H1 (cell line): ENCODE results near the gene ERCC6.

Experiments
- BCL11A ChIP-seq, 2 experiments: IDR thresholded peaks; one replicate each; pipeline ENCODE4 v1.6.1; 2011; ENCODE audit warnings: low read depth in 2 of 2, low read length in 2 of 2, mild to moderate bottlenecking in 2 of 2
- GABPA ChIP-seq: IDR thresholded peaks from 2 replicates; pipeline ENCODE4 v1.6.1; 2011; ENCODE audit warnings: mild to moderate bottlenecking, low read length, moderate library complexity, borderline replicate concordance; ENCODE audit not compliant: insufficient read depth
- JUND ChIP-seq: IDR thresholded peaks from 2 replicates; pipeline ENCODE4 v1.6.1; 2011; ENCODE audit warnings: mild to moderate bottlenecking, improper control_type of control experiment, low read length
- KDM5A ChIP-seq: fragments of 200-600 bp; IDR thresholded peaks from 2 replicates; pipeline ENCODE4 v1.7.1; 2012; ENCODE audit warnings: mild to moderate bottlenecking, low read length, inconsistent platforms, mixed read lengths
- POLR2A ChIP-seq, 2 experiments: IDR thresholded peaks; 1 replicate in 1 of 2; 2 replicates in 1 of 2; pipeline ENCODE4 v1.6.1; 2011; ENCODE audit warnings: low read depth in 2 of 2, low read length in 2 of 2, mild to moderate bottlenecking in 2 of 2; ENCODE audit errors: control extremely low read depth in 1 of 2
- RXRA ChIP-seq: IDR thresholded peaks from 2 replicates; pipeline ENCODE4 v1.6.1; 2011; ENCODE audit warnings: low read depth, mild to moderate bottlenecking, low read length, moderate library complexity; ENCODE audit not compliant: insufficient read depth
- SP1 ChIP-seq: IDR thresholded peaks from 2 replicates; pipeline ENCODE4 v1.6.1; 2011; ENCODE audit warnings: low read depth, low read length
- YY1 ChIP-seq: IDR thresholded peaks from 2 replicates; pipeline ENCODE4 v1.6.1; 2011; ENCODE audit warnings: low read depth, mild to moderate bottlenecking, low read length
- TF ChIP-seq, protein P1 (sequence below), 3 experiments: IDR thresholded peaks; 1 replicate in 2 of 3; 2 replicates in 1 of 3; pipeline versions ENCODE4 v1.5.1 to v1.6.1; 2011; ENCODE audit warnings: low read length in 3 of 3, mild to moderate bottlenecking in 3 of 3, inconsistent platforms in 2 of 3, low read depth in 1 of 3, moderate library complexity in 1 of 3; ENCODE audit not compliant: insufficient read depth in 1 of 3; ENCODE audit errors: control extremely low read depth in 1 of 3

DNA sequence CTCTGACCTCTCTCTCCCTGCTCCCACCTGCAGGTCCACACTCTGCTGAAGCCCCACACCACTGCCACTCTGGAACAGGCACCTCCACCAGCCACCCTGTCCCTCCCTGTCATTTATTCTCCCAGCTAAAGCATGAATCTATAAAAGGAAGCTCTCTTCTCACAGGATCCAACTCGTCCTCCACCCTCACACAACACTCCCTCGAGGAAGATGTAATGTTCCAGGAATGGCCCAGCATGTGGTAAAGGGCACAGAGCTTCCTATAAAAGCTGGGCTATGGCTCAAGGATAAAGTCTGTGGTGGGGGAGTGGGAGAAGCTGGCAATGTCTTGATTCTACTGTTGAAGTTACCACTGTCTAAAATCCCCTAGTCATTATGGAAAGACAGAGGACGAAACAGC lies 67.4 kb downstream of the ERCC6 start:
- TF ChIP-seq BCL11A (IDR thresholded peaks at IDR 0.05; ENCODE audit: low read depth in 2 of 2, low read length in 2 of 2) (no peak), RXRA (no peak), POLR2A (IDR thresholded peaks at IDR 0.05; ENCODE audit: control extremely low read depth in 1 of 2, low read depth in 2 of 2, low read length in 2 of 2) (no peak), SP1 (no peak), YY1 (no peak), JUND (no peak), GABPA (no peak), KDM5A (no peak)
- TF ChIP-seq, protein P1, sequence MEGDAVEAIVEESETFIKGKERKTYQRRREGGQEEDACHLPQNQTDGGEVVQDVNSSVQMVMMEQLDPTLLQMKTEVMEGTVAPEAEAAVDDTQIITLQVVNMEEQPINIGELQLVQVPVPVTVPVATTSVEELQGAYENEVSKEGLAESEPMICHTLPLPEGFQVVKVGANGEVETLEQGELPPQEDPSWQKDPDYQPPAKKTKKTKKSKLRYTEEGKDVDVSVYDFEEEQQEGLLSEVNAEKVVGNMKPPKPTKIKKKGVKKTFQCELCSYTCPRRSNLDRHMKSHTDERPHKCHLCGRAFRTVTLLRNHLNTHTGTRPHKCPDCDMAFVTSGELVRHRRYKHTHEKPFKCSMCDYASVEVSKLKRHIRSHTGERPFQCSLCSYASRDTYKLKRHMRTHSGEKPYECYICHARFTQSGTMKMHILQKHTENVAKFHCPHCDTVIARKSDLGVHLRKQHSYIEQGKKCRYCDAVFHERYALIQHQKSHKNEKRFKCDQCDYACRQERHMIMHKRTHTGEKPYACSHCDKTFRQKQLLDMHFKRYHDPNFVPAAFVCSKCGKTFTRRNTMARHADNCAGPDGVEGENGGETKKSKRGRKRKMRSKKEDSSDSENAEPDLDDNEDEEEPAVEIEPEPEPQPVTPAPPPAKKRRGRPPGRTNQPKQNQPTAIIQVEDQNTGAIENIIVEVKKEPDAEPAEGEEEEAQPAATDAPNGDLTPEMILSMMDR (IDR thresholded peaks at IDR 0.05; ENCODE audit: control extremely low read depth in 1 of 3, insufficient read depth in 1 of 3, low read depth in 1 of 3, low read length in 3 of 3) = no peak
